ENCODE measurements around the gene MATCAP1. TPM values are rescaled to one million over a fixed set of nuclear protein-coding genes. Genes with fewer than 3 reads are reported as not detected.
A peak's percentile ranks its signal among the peaks of the same experiment; 100 is the strongest.

Gene MATCAP1
- total and polyA plus RNA-seq, 2 of the 13 experiments (the other 11 are each of a cell fraction or from before 2014, with no cell fraction given) = 11.2 to 24.5 TPM

GRCh38 chr16:67226804-67227566, 43.2 kb upstream of the MATCAP1 start, which contains the start of gene TMEM208 (continued):
- peak; percentile 95 for TF ChIP-seq POLR2G (IDR thresholded peaks at IDR 0.05; ENCODE audit: low read depth, low read length)
- TF ChIP-seq SMAD9 (CRISPR knock-in tag; IDR thresholded peaks at IDR 0.05) = no peak
- TF ChIP-seq HIC2 (CRISPR knock-in tag; IDR thresholded peaks at IDR 0.05; ENCODE audit: low read depth) = peak; percentile 69; the same call in 1 of the 2 replicates
- TF ChIP-seq ZNF850 (CRISPR knock-in tag; conservative IDR thresholded peaks at IDR 0.05) = peak; percentile 100
- TF ChIP-seq, protein P1, sequence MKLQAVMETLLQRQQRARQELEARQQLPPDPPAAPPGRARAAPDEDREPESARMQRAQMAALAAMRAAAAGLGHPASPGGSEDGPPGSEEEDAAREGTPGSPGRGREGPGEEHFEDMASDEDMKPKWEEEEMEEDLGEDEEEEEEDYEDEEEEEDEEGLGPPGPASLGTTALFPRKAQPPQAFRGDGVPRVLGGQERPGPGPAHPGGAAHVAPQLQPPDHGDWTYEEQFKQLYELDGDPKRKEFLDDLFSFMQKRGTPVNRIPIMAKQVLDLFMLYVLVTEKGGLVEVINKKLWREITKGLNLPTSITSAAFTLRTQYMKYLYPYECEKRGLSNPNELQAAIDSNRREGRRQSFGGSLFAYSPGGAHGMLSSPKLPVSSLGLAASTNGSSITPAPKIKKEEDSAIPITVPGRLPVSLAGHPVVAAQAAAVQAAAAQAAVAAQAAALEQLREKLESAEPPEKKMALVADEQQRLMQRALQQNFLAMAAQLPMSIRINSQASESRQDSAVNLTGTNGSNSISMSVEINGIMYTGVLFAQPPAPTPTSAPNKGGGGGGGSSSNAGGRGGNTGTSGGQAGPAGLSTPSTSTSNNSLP (IDR thresholded peaks at IDR 0.05; ENCODE audit: low read depth, low read length) = peak; percentile 40; the same call in 1 of the 2 replicates
- TF ChIP-seq DRAP1 (CRISPR knock-in tag; IDR thresholded peaks at IDR 0.05) = peak; percentile 92
- TF ChIP-seq HOXA5 (CRISPR knock-in tag; IDR thresholded peaks at IDR 0.05) = peak; percentile 58; the same call in 1 of the 2 replicates
- peak; percentile 99 for TF ChIP-seq SPEN (CRISPR knock-in tag; IDR thresholded peaks at IDR 0.05; ENCODE audit: low read depth)
- no peak for TF ChIP-seq SYNCRIP (IDR thresholded peaks at IDR 0.05; ENCODE audit: insufficient read depth, low read depth, low read length)
- TF ChIP-seq ZNF709 (CRISPR knock-in tag; IDR thresholded peaks at IDR 0.05) = peak; percentile 31; the same call in 1 of the 2 replicates
- peak; percentile 82 for TF ChIP-seq FOXA3 (CRISPR knock-in tag; IDR thresholded peaks at IDR 0.05)
- no peak for TF ChIP-seq KLF13 (CRISPR knock-in tag; IDR thresholded peaks at IDR 0.05)
- peak; percentile 95 for TF ChIP-seq ATF2 (CRISPR knock-in tag; IDR thresholded peaks at IDR 0.05)
- TF ChIP-seq ZNF292 (CRISPR knock-in tag; IDR thresholded peaks at IDR 0.05; ENCODE audit: borderline replicate concordance, low read depth) = no peak
- TF ChIP-seq IRX3 (CRISPR knock-in tag; IDR thresholded peaks at IDR 0.05; ENCODE audit: borderline replicate concordance, low read depth) = no peak
- TF ChIP-seq ZNF597 (CRISPR knock-in tag; IDR thresholded peaks at IDR 0.05) = no peak
- no peak for TF ChIP-seq ZNF672 (CRISPR knock-in tag; IDR thresholded peaks at IDR 0.05)
- TF ChIP-seq, protein P2, sequence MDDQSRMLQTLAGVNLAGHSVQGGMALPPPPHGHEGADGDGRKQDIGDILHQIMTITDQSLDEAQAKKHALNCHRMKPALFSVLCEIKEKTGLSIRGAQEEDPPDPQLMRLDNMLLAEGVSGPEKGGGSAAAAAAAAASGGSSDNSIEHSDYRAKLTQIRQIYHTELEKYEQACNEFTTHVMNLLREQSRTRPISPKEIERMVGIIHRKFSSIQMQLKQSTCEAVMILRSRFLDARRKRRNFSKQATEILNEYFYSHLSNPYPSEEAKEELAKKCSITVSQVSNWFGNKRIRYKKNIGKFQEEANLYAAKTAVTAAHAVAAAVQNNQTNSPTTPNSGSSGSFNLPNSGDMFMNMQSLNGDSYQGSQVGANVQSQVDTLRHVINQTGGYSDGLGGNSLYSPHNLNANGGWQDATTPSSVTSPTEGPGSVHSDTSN (CRISPR knock-in tag; IDR thresholded peaks at IDR 0.05; ENCODE audit: borderline replicate concordance) = no peak; the same call in 1 of the 2 replicates
- TF ChIP-seq ZNF383 (CRISPR knock-in tag; IDR thresholded peaks at IDR 0.05; ENCODE audit: borderline replicate concordance) = 0 out of 2 replicates have a peak, but pooled peaks have one; percentile 73
- TF ChIP-seq ZNF766 (CRISPR knock-in tag; IDR thresholded peaks at IDR 0.05; ENCODE audit: borderline replicate concordance) = peak; percentile 68; the same call in 1 of the 2 replicates

Measured in HepG2 (cell line).